SKM-1 (cell line): ENCODE measurements around the gene NFIB.

ENCODE experiments used
- DNase-seq: peaks from one replicate; lab custom pipeline; 2025; ENCODE audit not compliant: unreplicated experiment; lab: John Stamatoyannopoulos, UW

The NFIB gene

DNA sequence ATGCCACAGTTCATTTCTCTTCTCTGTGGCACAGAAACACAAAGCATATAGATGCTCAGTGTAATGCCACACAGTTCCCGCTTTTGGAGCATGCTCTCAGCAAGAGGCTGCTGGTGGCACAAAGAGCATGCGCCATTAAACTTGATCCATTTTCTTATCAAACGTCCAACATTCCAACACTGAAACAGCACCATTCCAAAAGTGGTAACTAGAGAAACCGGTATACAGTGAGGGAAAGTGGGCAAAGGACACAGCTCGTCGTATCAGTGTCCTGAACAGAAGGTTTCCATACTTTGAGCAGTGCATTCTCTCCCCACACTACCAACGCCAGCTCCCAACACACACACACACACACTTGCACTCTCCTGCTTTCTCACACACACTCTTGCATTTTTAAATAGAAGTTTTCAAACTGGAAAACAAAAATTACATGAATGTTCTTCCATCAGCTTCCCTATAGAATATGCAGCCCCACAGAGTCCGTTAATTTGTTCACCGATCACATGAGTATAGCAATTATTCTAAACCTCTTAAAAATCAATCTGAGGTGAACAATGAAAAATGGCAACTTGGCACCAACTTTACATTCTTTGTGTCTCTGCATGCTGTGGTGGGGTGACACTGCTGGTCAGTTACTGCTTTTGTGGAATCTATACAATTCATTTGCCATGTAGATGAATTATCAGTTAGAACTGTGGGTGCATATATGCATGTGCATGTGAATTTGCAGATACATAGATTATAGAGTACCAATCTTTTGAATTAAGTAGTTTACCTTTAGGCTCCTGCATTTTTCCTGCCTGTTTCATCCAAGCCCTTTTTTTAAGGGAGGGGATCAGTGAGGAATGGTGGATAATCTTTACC, 5.7 kb downstream of the NFIB start:
- no peak for DNase-seq

DNA sequence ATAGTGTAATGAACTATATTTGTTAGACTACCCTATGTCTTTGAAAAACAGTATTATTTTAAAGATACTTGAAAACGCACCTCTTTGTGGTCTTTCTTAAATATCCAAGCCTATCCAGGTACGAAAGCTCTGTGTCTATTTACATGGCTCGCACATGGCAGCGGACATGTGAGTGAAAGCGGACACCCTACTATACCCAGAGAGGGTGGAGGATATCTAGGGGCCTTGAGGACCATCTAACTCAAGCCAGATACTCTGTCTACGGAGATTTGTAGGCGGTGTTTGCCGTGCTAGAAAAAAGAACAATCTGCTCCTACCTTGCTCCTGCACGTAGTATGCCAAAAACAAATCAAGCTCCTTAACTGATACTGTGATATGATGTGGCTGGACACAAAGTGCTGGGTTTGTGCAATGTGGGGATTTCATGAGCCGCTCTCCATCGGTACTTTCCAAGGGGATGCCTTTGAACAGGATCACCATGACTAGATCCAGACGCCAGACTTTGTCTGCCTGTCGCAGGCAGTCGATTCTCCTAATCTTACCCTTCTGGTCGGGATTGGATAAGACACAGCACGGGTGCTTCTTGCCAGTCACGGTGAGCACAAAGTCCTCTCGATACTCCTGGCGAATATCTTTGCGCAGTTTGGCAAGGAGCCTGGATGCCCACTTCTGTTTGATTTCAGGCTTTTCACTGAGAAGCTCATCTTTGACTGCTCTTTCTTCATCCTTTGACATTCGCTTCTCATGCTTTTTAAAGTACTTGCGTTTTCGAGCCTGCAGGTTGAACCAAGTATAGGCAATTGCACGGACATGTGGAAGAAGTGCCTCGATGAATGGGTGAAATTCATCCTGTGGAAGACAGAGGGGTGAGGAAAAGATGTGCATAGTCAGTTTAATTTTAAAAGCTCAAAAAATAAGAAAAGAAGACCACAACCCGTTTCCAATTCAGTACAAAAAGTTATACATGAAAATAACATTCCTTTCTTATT, 7.0 kb downstream of the NFIB start:
- DNase-seq, result no peak

DNA sequence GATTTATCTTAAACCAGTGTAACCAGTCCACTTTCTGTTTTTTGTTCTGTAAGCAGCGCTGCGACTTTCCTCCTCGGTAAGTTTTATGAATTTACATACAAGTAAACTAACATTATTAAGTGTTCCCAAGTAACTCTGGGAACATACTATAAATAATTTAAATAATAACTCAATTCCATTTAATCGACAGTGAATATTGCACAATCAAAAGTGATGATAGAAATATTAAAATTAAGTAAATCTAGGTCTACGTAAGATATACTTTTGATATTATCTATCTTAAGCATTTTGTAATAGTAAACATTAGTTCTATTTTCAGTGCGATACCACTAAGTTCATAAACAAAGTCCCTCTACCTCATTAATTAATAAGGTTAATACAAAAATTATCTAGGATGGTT, 7.8 kb downstream of the NFIB start:
- no peak for DNase-seq

DNA sequence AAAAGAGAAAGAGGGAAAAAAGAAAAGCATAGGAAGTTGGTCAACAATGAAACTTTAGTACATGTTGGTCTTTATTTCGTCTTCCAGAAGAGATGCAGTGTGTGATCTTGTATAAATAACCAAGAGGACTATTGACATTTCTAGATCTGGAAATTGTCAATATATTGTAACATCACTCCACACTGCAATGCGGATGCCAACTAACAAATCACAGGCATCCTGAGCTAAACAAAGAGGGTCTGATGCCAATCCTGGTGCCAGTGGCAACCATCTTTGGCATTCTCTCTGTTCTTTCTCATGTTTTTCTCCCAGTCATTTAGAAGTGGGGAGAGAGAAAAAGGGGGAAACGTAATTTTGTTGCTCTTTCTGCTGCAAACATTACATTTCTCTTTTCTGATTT, 9.7 kb downstream of the NFIB start:
- no peak for DNase-seq

DNA sequence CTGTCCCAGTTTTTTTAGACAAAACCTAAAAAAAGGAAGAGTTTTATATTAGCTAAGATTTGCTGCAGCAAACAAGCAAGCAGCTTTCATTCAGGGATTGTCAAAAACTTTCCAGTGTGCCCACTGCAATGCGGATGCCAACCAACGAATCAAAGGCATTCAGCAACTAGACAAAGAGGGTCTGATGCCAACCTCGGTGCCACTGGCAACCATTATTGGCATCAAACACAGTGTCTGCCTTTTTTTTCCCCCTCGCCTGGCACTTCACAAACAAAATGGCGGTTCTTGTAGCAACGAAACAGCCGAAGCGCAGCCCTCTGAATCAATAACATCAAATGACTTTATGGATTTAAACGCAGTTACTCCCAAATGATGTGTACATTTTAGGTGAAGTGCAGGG, 10.4 kb downstream of the NFIB start:
- no peak for DNase-seq

DNA sequence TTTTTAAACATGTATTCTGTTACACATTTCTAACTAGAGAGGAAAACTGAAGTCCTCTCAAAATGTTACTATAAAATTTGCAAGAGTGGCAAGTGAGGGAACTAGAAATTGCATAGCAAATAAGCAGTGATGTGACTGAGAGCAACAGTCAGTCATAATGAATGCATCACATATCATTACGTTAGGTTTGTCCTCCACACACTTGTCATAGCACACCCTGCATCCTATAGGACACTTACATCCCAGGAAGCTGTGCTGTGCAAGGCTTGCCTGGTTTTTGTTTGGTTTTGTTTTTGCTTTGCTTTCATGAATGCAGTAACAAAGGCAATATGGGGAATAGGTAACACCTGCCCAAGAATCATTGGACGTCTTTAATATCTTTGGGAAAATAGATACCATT, 10.8 kb downstream of the NFIB start:
- no peak for DNase-seq

DNA sequence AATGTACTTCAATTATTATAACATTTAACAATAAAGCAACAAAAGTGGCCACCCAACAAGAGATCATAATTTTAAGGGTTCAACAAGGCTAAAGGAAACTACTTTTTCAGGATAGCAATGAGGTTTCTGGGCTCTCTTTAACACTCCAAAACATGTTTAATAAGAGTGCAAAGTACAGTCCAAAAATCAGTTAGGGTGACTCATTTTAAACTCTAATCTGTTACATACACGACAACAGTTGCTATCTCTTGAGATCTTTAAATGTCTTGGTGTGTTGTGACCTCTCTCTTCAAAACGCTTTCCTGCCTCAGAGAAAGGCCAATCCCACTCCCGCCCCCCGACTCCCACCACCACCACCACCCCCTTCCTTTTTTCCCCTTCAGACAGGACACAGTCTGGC, 11.5 kb downstream of the NFIB start:
- no peak for DNase-seq

DNA sequence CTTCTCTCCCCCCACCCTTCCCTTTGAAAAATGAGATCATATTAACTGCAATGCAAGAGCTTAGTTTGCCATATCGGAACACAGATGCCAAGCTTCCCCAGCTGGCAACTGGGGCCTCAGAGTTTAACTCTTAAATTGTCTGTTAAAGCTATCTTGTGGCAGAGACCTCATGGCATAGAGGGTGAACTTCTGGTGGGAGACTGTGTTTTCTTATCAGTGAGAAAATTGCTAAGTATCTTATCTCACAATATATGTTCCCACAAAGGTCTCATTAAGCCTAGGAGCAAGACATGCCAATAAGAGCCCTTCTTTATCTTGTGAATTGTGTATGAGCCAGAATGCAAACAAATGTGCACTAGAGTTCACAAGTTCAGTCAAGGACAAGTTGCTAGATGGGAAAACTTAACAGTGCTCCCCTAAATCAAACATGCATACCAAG, 12.3 kb downstream of the NFIB start:
- no peak for DNase-seq

DNA sequence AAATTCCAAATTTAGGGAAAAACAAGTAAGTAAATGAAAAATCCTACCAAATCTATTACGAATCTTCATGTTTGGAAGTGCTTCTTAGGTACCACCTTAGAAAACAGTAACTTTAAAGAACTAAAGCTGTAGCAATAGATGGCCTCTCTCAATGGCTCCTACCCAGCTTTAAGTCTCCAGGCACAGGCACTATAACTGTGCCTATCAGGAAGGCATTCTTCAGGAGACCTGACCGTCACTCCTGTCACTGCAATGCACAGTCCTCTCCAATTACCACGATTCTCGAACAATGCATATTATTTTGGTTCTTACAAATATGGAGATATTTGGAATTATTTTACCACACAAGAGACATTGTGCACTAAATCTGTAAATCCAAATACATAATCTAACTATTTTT, 12.9 kb downstream of the NFIB start:
- DNase-seq, result no peak

DNA sequence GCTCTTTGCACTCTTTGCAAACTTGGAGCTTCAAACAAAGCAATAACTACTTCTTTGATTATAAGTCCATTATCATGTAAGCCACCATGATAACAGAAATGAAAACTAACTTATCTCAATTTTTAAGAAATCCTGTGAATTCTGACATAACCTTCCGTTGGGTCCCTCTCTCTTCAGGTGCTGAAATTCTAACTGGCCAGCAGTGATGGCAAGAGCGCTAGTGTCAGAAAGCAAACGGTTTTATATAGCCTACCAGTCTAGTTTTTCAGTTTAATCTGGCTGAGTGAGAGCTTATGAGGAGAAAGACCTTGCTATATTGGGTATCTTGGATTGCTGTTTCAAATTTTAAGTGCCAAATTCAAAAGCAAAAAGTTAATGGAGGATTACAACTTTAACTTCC, 13.4 kb downstream of the NFIB start:
- no peak for DNase-seq

DNA sequence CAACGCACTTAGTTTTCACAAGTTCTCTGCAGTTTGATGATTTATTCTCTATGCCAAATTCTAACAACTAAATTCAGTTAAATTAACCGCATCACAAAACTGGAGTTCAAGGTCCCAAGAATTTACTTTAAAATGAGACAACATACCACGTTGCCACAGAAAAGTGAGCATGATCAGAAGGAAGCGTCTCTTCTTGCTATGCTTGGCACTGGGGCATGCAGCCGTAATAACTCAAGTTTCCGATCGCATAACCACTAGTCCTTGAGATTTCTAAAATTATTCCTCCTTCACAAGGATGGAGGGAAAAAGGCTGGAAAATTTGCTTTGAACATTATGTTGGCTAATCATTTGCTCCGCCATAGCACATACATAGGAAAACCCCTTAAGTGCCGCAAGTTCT, 13.9 kb downstream of the NFIB start:
- DNase-seq, result no peak

DNA sequence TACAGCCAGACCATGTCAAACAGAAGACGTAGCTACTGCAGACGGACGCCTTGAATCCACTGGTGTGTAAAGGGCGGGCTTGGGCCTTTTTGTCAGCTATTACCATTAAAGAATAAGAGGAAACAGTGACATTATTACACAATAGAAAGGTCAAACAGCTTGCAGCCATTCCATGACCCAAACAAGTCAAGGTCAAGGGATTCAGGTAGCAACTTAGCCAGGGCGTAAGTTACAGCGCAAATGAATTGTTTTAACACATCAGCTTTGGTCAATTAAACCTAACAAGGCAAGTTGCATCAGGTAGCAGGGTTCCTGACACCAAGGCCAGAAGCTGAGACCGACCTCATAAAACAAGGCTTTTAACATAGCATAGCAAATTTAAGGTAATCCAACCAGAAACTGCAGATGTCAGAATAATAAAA, 15.3 kb downstream of the NFIB start:
- DNase-seq, result no peak

DNA sequence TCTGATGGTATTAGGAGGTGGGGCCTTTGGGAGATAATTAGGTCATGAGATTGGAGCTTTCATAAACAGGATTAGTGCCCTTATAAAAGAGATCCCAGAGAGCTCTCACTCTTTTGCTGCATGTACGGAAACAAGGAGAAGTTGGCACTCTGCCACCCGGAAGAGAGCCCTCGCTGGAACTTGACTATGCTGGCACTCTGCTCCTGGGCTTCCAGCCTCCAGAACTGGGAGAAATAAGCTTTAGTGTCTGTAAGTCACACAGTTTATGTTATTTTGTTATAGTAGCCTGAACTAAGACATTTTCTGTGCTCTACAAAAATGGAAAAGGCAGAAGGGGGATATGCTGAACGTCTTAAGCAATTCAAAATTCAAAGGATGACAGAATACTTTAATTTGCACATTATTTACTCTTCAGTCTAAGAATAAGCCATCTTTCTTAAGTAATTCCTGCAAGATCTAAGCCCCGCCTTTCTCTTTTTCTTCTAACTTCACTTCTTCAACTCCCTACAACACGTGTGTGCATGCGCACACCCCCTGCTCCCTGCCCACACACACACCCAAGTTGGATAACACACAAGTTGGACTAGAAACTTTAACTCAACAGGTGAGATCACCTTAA, 17.3 kb downstream of the NFIB start:
- DNase-seq, result no peak

DNA sequence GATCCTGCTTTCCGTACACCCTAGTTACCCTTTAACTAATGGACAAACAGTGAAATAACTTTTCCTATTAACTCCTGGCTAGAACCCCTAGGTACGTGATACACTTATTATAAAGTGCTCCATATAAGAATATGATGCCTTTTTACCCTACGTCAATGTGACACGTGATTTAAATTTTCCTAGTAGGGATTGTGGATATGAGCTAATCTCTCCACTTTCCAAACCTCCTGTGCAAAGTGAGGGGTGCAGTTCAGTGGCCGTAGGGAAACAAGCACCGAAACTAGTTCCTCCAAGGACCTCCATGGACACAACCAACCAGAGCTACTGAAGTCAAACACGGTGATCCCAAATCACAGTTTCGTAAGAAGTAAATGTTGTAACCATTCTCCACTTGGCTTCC, 19.3 kb downstream of the NFIB start:
- DNase-seq, result no peak

DNA sequence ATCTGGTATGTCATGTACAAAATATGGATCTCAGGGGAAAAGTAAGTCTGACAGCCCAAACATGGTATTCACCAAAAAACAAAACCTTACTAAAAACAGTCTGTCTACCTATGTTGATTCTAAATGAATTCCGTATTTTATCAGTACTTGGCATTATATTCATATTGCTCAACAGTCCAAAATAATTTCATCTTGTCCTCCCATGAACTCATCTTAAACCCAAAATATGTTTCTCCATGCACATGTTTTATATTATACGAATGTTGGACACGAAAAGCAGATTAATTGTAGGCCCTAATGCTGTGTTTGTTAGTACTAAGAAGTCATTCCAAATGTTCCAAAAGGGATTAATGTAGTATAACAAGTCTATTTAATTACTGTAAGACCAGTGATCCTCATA, 20.1 kb downstream of the NFIB start:
- DNase-seq, result no peak

DNA sequence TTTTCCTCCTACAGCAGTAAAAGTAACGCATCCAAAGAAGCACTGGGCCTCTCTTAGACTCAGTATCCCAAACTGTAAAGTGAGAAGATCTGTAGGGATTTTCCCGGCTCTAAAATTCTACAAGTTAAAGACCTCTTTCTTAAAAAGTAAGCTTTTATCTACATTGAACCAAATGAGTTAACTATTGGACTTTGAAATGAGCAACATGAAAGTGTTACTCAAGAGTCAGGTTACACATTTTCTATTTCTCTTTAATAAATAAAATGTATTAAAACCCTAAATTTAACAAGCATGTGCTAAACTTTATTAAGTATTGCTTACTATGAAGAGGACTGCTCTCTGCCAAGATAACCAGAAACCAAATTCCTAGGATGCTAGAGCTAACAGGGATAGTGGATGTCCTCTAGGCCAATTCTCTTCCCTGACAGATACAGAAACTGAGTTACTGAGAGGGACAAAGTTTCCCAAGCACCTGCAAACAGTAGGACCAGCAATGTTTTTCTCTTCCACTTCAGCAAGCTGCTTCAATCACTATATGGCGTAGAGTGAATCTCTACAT, 21.7 kb downstream of the NFIB start:
- no peak for DNase-seq

DNA sequence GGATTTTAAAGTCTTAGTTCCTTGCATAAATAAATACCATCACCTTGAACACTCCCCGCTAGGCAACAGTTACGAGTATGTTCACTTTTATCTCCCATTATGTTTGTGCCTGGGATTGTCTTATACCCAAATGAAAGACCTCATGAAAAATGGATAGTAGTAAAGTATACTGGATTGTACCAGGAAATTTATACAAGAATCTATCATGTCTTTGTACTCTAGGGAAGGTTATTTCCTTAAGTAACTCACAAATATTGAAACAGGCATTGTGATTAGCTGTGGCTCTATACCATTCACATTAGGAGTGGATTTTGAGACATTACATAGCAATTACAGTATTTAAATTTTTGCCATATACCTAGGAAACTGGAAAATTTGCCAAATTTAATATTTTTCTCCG, 24.0 kb downstream of the NFIB start:
- DNase-seq, result no peak

DNA sequence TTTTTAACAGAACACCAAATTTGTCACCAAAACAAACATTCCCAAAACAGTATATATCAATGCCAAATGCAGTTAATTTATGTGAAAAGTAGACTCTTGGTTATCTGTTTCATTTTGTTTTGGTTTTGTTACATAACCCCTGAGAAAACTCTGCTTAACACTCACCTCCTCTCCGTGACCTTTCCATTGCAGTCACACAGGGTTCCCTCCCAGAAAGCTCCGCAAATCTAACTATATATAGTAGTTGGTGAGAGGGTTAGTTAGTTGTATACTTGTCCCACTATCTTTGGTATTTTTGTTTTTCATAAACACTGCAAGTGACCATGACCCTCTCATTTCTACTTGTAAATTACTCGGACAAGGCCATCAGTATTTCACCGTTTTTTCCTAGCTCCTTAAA, 25.5 kb downstream of the NFIB start:
- no peak for DNase-seq

DNA sequence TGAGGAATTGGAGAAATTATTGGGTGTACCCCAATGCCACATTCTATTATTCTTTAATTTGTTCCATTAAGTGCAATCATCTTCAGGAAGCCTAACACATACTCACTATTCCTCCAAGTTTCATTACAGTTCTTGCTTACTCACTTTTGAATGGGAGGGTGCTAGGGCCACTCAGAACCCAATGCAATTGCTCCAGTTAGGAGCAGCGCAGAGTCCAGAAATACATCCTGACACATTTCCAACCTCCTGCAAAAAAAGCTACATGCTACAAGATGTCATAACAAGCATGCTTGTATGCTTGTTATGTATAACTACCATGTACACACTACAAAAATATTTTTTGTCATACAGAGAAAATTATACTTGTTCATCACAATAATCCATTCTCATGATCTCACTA, 27.8 kb downstream of the NFIB start:
- no peak for DNase-seq

DNA sequence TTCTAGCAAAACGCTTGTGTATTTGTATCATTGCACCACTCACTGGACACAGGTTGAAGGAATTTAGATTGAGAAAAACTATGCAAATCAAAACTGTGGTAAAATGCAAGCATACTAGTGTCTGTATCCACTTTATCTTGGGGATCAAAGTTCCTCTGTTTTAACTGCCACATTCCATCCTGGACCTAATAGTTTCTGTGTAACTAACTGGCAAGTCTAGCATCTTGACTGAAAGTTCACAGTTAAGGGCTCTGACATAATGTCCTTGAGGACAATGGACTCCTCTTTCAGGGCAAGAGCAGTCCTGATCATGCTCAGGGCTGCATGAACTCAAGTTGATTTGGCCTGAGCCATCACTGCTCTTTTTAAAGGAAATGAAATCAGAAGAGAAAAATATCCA, 30.7 kb downstream of the NFIB start:
- DNase-seq, result no peak

DNA sequence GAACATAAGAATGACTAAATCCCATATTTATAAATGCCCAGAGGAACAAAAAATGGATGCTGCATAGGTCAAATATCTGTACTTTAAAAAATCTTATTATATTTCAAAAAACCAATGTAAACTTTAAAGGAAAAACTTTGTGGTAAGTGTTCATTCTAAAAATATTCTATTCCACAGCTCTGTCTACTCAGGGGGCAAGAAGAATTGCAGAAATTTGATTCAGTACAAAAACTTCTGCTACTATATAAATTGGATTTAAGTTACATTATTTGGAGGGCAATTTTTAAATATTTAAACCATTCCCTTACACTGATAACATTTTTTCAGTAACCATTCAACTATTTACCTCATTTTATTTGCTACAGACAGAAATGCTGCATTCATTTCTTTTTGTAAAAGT, 32.1 kb downstream of the NFIB start:
- no peak for DNase-seq
